A673 (cell line): Measurements from ENCODE around the gene NAXE.

Source experiments
- EZH2 ChIP-seq: fragments of 200-600 bp; sonication (generic); IDR thresholded peaks from 2 replicates; pipeline ENCODE4 v1.6.1; 2017; ENCODE audit warnings: borderline replicate concordance, low read depth, mild to moderate bottlenecking, mixed read lengths, antibody characterized with exemption, low read length; ENCODE audit not compliant: poor library complexity, severe bottlenecking
- TF ChIP-seq, protein P1 (sequence below): fragments of 300-800, 200-600 bp; sonication (generic); conservative IDR thresholded peaks from 2 replicates; pipeline ENCODE4 v1.5.1; 2017; ENCODE audit warnings: low read depth, mild to moderate bottlenecking, antibody characterized with exemption, low read length, moderate library complexity, mixed read lengths

GRCh38 chr1:156591432-156592157 is at the start of gene NAXE:
- TF ChIP-seq EZH2: no peak
- TF ChIP-seq, protein P1, sequence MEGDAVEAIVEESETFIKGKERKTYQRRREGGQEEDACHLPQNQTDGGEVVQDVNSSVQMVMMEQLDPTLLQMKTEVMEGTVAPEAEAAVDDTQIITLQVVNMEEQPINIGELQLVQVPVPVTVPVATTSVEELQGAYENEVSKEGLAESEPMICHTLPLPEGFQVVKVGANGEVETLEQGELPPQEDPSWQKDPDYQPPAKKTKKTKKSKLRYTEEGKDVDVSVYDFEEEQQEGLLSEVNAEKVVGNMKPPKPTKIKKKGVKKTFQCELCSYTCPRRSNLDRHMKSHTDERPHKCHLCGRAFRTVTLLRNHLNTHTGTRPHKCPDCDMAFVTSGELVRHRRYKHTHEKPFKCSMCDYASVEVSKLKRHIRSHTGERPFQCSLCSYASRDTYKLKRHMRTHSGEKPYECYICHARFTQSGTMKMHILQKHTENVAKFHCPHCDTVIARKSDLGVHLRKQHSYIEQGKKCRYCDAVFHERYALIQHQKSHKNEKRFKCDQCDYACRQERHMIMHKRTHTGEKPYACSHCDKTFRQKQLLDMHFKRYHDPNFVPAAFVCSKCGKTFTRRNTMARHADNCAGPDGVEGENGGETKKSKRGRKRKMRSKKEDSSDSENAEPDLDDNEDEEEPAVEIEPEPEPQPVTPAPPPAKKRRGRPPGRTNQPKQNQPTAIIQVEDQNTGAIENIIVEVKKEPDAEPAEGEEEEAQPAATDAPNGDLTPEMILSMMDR: no peak
